Measurements from ENCODE around the gene POLN.

DNA sequence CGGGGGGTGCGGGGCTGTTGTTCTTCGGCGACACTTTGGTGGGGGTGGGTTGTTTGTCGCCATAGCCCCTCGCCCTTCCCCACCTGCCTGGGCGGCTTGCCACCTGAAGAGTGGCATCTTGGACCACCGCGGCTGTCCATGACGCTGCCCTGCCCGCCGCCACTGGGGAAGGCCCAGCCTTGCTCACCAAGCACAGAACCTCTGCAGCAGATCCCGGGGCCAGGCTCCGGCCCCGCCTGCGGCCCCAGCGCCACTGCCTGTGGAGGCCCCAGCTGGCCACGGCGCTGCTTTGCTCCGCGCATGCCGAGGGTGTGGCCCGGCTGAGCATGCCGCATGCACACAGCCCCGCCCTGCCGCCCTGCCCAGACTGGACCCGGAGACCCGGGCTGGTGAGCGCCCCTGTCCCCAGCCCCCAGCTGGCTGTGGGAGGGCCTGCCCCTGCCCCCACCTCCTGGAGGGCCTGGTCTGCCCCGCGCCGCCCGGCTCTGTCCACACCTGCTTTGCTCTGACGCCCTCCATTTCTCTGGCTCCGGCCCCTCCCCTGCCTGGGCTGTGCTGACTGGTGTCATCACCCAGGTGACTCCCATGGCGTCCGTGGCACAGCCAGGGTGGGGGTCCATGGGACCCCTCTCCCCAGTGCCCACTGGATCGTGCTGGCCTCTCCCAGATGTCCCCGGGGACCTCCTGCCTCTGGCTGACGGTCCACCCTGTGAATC lies 177.5 kb downstream of the POLN start:
- TF ChIP-seq CTCF (IDR thresholded peaks at IDR 0.05; ENCODE audit: low read depth, low read length) (no peak), POLR2A (IDR thresholded peaks at IDR 0.05; ENCODE audit: extremely low read depth, insufficient read length) (no peak)
- TF ChIP-seq, protein P1, sequence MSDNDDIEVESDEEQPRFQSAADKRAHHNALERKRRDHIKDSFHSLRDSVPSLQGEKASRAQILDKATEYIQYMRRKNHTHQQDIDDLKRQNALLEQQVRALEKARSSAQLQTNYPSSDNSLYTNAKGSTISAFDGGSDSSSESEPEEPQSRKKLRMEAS (IDR thresholded peaks at IDR 0.05; ENCODE audit: low read depth, low read length): no peak
